GM18505 (cell line): ENCODE data around the gene ZCCHC17.
"Not testable (repeated sequence)": the region's sequence is repeated elsewhere in the genome, so short reads cannot be mapped to it uniquely, and the experiment has no call there.

Experiments used
- ATAC-seq: cut with Tn5 transposase; IDR thresholded peaks from one replicate; pipeline ENCODE4 v1.9.1; 2021; ENCODE audit not compliant: unreplicated experiment
- POLR2A ChIP-seq: IDR thresholded peaks from 4 replicates; pipeline ENCODE4 v1.6.1; 2011; ENCODE audit warnings: borderline replicate concordance; ENCODE audit not compliant: insufficient read depth, insufficient read length; ENCODE audit errors: extremely low read depth

ZCCHC17 gene

GRCh38 chr1:31381394-31382294, 84.8 kb downstream of the ZCCHC17 start:
- TF ChIP-seq POLR2A, result no peak
- no peak for ATAC-seq

GRCh38 chr1:31382379-31382989, 85.7 kb downstream of the ZCCHC17 start:
- TF ChIP-seq POLR2A, result no peak

DNA sequence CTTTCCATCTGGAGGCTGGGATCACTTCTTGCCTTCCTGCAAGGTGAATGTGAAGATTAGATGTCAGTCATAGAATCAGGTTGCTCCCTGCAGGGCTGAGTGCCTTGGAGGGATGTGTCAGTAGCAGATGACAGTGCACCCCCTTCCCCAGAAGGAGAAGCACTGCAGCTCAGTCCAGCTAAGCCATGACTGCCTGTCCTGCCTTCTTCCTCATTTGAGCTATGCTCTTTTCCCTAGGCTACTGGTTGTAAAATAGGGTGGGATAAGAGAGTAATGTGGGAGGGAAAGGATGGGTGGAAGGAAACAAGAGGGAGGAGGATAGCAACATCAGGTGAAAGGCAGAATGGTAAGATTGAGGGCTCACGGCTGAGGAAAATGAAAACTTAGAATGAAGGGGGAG, 87.1 kb downstream of the ZCCHC17 start:
- no peak for TF ChIP-seq POLR2A
- no peak for ATAC-seq

More at GRCh38 chr1:31382379-31382989, 85.7 kb downstream of the ZCCHC17 start:
- no peak for ATAC-seq

DNA sequence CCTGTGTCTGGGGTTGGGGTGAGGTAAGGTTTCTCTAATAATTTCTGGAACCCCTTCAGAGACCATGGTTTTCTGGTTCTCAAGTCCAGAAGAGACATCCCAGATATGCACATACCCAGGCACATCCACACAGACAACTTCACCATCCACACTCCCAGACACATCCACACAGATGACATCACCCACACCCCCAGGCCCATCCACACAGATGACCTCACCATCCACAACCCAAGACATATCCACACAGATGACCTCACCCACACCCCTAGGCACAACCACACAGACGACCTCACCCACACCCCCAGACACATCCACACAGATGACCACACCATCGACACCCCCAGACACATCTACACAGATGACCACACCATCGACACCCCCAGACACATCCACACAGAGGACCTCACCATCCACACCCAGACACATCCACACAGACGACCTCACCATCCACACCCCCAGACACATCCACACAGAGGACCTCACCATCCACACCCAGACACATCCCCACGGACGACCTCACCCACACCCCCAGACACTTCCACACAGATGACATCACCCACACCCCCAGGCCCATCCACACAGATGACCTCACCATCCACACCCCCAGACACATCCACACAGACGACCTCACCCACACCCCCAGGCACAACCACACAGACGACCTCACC, 89.9 kb downstream of the ZCCHC17 start:
- ATAC-seq, result not testable (repeated sequence)

- no peak for TF ChIP-seq POLR2A
- no peak for ATAC-seq
Measured at GRCh38 chr1:31387612-31388011, 90.8 kb downstream of the ZCCHC17 start.

DNA sequence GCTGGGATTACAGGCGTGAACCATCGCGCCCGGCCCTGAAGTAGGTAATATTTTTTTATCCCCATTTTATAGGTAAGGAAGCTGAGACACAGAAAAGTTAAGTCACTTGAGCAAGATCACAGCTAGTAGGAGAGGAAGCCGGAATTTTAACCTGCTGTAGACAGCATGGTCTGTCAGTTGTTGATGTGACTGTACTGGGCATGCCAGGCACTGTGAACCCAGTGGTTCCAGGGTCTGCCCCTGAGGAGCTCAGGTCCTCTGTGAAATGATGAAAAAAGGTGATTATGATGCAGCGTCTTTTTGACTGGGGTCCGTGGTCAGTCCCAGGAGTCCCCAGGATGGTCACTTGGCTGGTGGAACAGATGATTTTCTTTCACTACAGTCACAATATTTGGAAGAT, 92.8 kb downstream of the ZCCHC17 start:
- ATAC-seq, result no peak
- no peak for TF ChIP-seq POLR2A

- no peak for ATAC-seq
- TF ChIP-seq POLR2A, result no peak
Measured at GRCh38 chr1:31390071-31390470, 93.2 kb downstream of the ZCCHC17 start.

DNA sequence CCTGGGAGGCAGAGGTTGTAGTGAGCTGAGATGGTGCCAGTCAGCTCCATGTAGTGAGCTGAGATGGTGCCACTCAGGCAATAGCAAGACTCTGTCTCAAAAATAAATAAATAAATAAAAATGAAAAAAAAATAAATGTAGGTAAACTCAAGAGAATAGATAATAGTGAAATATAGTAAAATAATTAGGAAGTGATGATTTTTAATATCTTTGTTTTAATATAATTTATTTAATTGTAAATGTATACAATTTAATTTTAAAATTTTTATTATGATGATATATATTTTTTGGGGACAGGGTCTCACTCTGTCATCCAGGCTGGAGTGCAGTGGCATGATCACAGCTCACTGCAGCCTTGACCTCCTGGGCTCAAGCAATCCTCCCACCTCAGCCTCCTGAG, 96.6 kb downstream of the ZCCHC17 start:
- TF ChIP-seq POLR2A, result no peak
- no peak for ATAC-seq

- ATAC-seq, result no peak
Measured at GRCh38 chr1:31394584-31395193, 97.9 kb downstream of the ZCCHC17 start.

DNA sequence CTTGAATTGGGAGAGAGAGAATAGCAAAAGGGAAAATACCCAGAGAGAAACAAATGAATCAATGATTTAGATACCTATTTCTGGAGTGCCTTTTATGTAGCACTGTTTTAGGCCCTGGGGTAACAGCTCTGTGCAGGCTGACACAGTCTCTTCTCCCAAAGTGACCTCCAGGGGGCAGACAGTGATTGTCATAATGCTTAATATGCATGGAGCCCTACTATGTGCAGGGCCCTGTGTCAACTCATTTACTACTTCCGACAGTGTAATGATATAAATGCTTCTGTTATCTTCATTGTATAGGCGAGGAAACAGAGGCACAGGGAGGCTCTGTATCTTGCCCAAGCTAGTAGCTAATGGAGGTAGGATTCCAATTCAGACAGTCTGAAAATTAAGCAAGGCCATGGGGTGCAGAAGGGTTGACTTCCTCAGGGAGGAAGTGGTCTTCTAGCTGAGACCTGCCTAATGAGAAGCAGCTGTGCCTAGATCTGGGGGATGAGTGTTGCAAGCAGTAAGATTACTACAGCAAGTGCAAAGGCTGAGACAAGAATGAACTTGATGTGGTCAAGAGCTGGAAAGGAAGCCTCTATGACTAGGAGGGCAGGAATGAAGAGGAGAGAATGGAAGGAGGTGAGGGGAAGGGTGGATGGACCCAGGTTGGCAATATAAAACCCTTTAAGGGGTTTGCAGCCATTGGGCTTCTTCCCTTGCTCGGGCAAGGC, 100.0 kb downstream of the ZCCHC17 start:
- no peak for TF ChIP-seq POLR2A
- no peak for ATAC-seq

More at GRCh38 chr1:31394584-31395193, 97.9 kb downstream of the ZCCHC17 start:
- no peak for TF ChIP-seq POLR2A

GRCh38 chr1:31397360-31398095, 100.7 kb downstream of the ZCCHC17 start:
- TF ChIP-seq POLR2A, result no peak
- ATAC-seq, result no peak

GRCh38 chr1:31398246-31398645, 101.4 kb downstream of the ZCCHC17 start:
- no peak for ATAC-seq
- no peak for TF ChIP-seq POLR2A
